IPS DF 19.7 (cell line): ENCODE results near the gene PAN3.
"Not testable (repeated sequence)": the region's sequence is repeated elsewhere in the genome, so short reads cannot be mapped to it uniquely, and the experiment has no call there.

Source experiments
- DNase-seq: peaks from one replicate; pipeline ENCODE4 v3.0.0-alpha.2; 2013; ENCODE audit warnings: low read depth, low spot score

The PAN3 gene

GRCh38 chr13:28138012-28138755 lies at the start of gene PAN3:
Gene PAN3 (plus strand): TSS chr13:28138545. CDS start chr13:28138658, 113 bp downstream.
- peak; percentile 75 for DNase-seq

GRCh38 chr13:28089065-28089464 lies 49.3 kb upstream of the PAN3 start:
- DNase-seq: no peak

GRCh38 chr13:28092431-28092830 lies 45.9 kb upstream of the PAN3 start:
- DNase-seq: no peak

- no peak for DNase-seq
These were observed 44.5 kb upstream of the PAN3 start for GRCh38 chr13:28093881-28094280.

GRCh38 chr13:28094306-28094705 lies 44.0 kb upstream of the PAN3 start:
- DNase-seq: no peak

GRCh38 chr13:28097503-28097902 lies 40.8 kb upstream of the PAN3 start:
- DNase-seq: no peak

GRCh38 chr13:28099396-28100149 lies 38.8 kb upstream of the PAN3 start:
- no peak for DNase-seq

GRCh38 chr13:28100150-28101121 lies 37.9 kb upstream of the PAN3 start, which contains the start of gene FLT3:
Gene FLT3 (minus strand): TSS chr13:28100576. CDS start chr13:28100510, 66 bp downstream.
- DNase-seq: peak; percentile 25

GRCh38 chr13:28101886-28102285 lies 36.5 kb upstream of the PAN3 start:
- not testable (repeated sequence) for DNase-seq

GRCh38 chr13:28106976-28107375 lies 31.4 kb upstream of the PAN3 start:
- no peak for DNase-seq

GRCh38 chr13:28110414-28110813 lies 27.9 kb upstream of the PAN3 start:
- DNase-seq: no peak

- DNase-seq: no peak
These were observed 21.6 kb upstream of the PAN3 start for GRCh38 chr13:28116736-28117135.

- no peak for DNase-seq
These were observed 20.5 kb upstream of the PAN3 start for GRCh38 chr13:28117689-28118377.

- no peak for DNase-seq
These were observed 18.0 kb upstream of the PAN3 start for GRCh38 chr13:28120317-28120716.

GRCh38 chr13:28121224-28121623 lies 17.1 kb upstream of the PAN3 start:
- DNase-seq: no peak

- no peak for DNase-seq
These were observed 10.3 kb upstream of the PAN3 start for GRCh38 chr13:28128030-28128429.

- no peak for DNase-seq
These were observed 9.4 kb upstream of the PAN3 start for GRCh38 chr13:28128926-28129325.

GRCh38 chr13:28129911-28130693 lies 8.2 kb upstream of the PAN3 start:
- DNase-seq: no peak

GRCh38 chr13:28131646-28132045 lies 6.7 kb upstream of the PAN3 start:
- no peak for DNase-seq

- DNase-seq: no peak
These were observed 1.4 kb upstream of the PAN3 start for GRCh38 chr13:28136916-28137315.
